ENCODE measurements around the gene NPAS2. TPM values are rescaled to one million over a fixed set of nuclear protein-coding genes. Genes with fewer than 3 reads are reported as not detected.

NPAS2 gene
- total and polyA plus RNA-seq, 2 donors (not counting 1 experiment from before 2014, with no cell fraction given) = 3.6 to 4.9 TPM

- Histone ChIP-seq H4K20me1 (ENCODE audit: control insufficient read depth, extremely low read depth, insufficient read depth, low read length) (no peaks in the 10 kb centered on the region), H3K79me2 (ENCODE audit: control insufficient read depth, insufficient read depth, low read length) (peaks cover 37% of the 10 kb centered on the region)
- peak in 1 of 2 donors; percentile 14 for DNase-seq (ENCODE audit: low read depth in 2 of 2)
Observed at GRCh38 chr2:101002562-101003277, 182.8 kb downstream of the NPAS2 start.

GRCh38 chr2:101003278-101003775 lies 183.4 kb downstream of the NPAS2 start:
- H3K4me1 ChIP-seq (ENCODE audit: control insufficient read depth, extremely low read depth, insufficient read depth, low read length) = peaks cover 12% of the 10 kb centered on the region
- no peak overlapping the region for H2AFZ ChIP-seq (ENCODE audit: low read length)
- peaks cover 37% of the 10 kb centered on the region for H3K79me2 ChIP-seq (ENCODE audit: control insufficient read depth, insufficient read depth, low read length)
- peak overlapping the region; percentile 83 to 98 (median 92) for H3K4me3 ChIP-seq (replicated peaks in 1 of 4; ENCODE audit: control extremely low read depth in 1 of 4, insufficient read depth in 1 of 4, low read depth in 3 of 4, low read length in 4 of 4)
- H4K20me1 ChIP-seq (ENCODE audit: control insufficient read depth, extremely low read depth, insufficient read depth, low read length) = no peaks in the 10 kb centered on the region
- H3K4me2 ChIP-seq (ENCODE audit: extremely low read depth, insufficient read depth, low read length) = peak overlapping the region; percentile 59
- no peak for DNase-seq (ENCODE audit: low read depth in 2 of 2)
- peak overlapping the region; percentile 89 for H3K27ac ChIP-seq (ENCODE audit: insufficient read depth, low read length)
- H3K27me3 ChIP-seq (ENCODE audit: control insufficient read depth, insufficient read depth, low read length) = no peaks in the 10 kb centered on the region
- no peak for TF ChIP-seq CTCF (conservative IDR thresholded peaks at IDR 0.05 in 1 of 2, IDR thresholded peaks at IDR 0.05 in 1 of 2; ENCODE audit: low read depth in 1 of 2, low read length in 2 of 2)
- no peak for TF ChIP-seq EZH2 (IDR thresholded peaks at IDR 0.05; ENCODE audit: low read length, missing control alignments)
- no peaks in the 10 kb centered on the region for H3K9me3 ChIP-seq (ENCODE audit: control insufficient read depth, insufficient read depth, low read depth, low read length)
- peak overlapping the region; percentile 93 for H3K9ac ChIP-seq (ENCODE audit: insufficient read depth, low read length)
- H3K36me3 ChIP-seq (ENCODE audit: control insufficient read depth, insufficient read depth, low read length) = peaks cover 14% of the 10 kb centered on the region

More at GRCh38 chr2:101002562-101003277, 182.8 kb downstream of the NPAS2 start:
- no peaks in the 10 kb centered on the region for H3K27me3 ChIP-seq (ENCODE audit: control insufficient read depth, insufficient read depth, low read length)
- peak overlapping the region; percentile 89 for H3K27ac ChIP-seq (ENCODE audit: insufficient read depth, low read length)
- no peak overlapping the region for H2AFZ ChIP-seq (ENCODE audit: low read length)
- peak overlapping the region; percentile 83 to 98 (median 92) for H3K4me3 ChIP-seq (replicated peaks in 1 of 4; ENCODE audit: control extremely low read depth in 1 of 4, insufficient read depth in 1 of 4, low read depth in 3 of 4, low read length in 4 of 4)
- peaks cover 14% of the 10 kb centered on the region for H3K36me3 ChIP-seq (ENCODE audit: control insufficient read depth, insufficient read depth, low read length)
- TF ChIP-seq CTCF (conservative IDR thresholded peaks at IDR 0.05 in 1 of 2, IDR thresholded peaks at IDR 0.05 in 1 of 2; ENCODE audit: low read depth in 1 of 2, low read length in 2 of 2) (no peak), EZH2 (IDR thresholded peaks at IDR 0.05; ENCODE audit: low read length, missing control alignments) (no peak)
- peaks cover 12% of the 10 kb centered on the region for H3K4me1 ChIP-seq (ENCODE audit: control insufficient read depth, extremely low read depth, insufficient read depth, low read length)
- peak overlapping the region; percentile 59 for H3K4me2 ChIP-seq (ENCODE audit: extremely low read depth, insufficient read depth, low read length)
- H3K9me3 ChIP-seq (ENCODE audit: control insufficient read depth, insufficient read depth, low read depth, low read length) = no peaks in the 10 kb centered on the region
- peak overlapping the region; percentile 93 for H3K9ac ChIP-seq (ENCODE audit: insufficient read depth, low read length)

- Histone ChIP-seq H2AFZ (ENCODE audit: low read length) (no peak overlapping the region), H3K36me3 (ENCODE audit: control insufficient read depth, insufficient read depth, low read length) (peaks cover 14% of the 10 kb centered on the region), H3K4me2 (ENCODE audit: extremely low read depth, insufficient read depth, low read length) (peak overlapping the region; percentile 7), H3K79me2 (ENCODE audit: control insufficient read depth, insufficient read depth, low read length) (peaks cover 37% of the 10 kb centered on the region), H4K20me1 (ENCODE audit: control insufficient read depth, extremely low read depth, insufficient read depth, low read length) (no peaks in the 10 kb centered on the region), H3K27me3 (ENCODE audit: control insufficient read depth, insufficient read depth, low read length) (no peaks in the 10 kb centered on the region), H3K4me1 (ENCODE audit: control insufficient read depth, extremely low read depth, insufficient read depth, low read length) (peaks cover 12% of the 10 kb centered on the region), H3K4me3 (replicated peaks in 1 of 4; ENCODE audit: control extremely low read depth in 1 of 4, insufficient read depth in 1 of 4, low read depth in 3 of 4, low read length in 4 of 4) (peak overlapping the region in 2 of 4 experiments; percentile 91 to 98), H3K9ac (ENCODE audit: insufficient read depth, low read length) (no peak overlapping the region), H3K27ac (ENCODE audit: insufficient read depth, low read length) (no peak overlapping the region), H3K9me3 (ENCODE audit: control insufficient read depth, insufficient read depth, low read depth, low read length) (no peaks in the 10 kb centered on the region)
- no peak for TF ChIP-seq EZH2 (IDR thresholded peaks at IDR 0.05; ENCODE audit: low read length, missing control alignments)
- no peak for TF ChIP-seq CTCF (conservative IDR thresholded peaks at IDR 0.05 in 1 of 2, IDR thresholded peaks at IDR 0.05 in 1 of 2; ENCODE audit: low read depth in 1 of 2, low read length in 2 of 2)
- no peak for DNase-seq (ENCODE audit: low read depth in 2 of 2)
Observed at GRCh38 chr2:101004620-101005325, 184.8 kb downstream of the NPAS2 start.
